ENCODE data around the gene BEGAIN.

Gene BEGAIN

GRCh38 chr14:100587086-100587762 is at the start of gene BEGAIN:
BEGAIN (minus strand) TSS chr14:100587417; CDS start chr14:100587290, 127 bp downstream.
- 0 out of 2 replicates have a peak within 1 kb of the TSS, but pooled peaks have one; percentile 1 for H3K4me3 ChIP-seq (ENCODE audit: low read depth, low read length)
- no peak for DNase-seq (ENCODE audit: low read depth)

GRCh38 chr14:100636559-100636958 is 49.3 kb upstream of the BEGAIN start:
- no peak overlapping the region for H3K4me3 ChIP-seq (ENCODE audit: low read depth, low read length)
- no peak for TF ChIP-seq CTCF (IDR thresholded peaks at IDR 0.05; ENCODE audit: low read depth, low read length, missing control alignments)
- no peak for DNase-seq (ENCODE audit: low read depth)

More at GRCh38 chr14:100587086-100587762, at the start of gene BEGAIN:
- no peak for TF ChIP-seq CTCF (IDR thresholded peaks at IDR 0.05; ENCODE audit: low read depth, low read length, missing control alignments)

GRCh38 chr14:100634026-100634425 is 46.8 kb upstream of the BEGAIN start:
- H3K4me3 ChIP-seq (ENCODE audit: low read depth, low read length) = no peak overlapping the region
- TF ChIP-seq CTCF (IDR thresholded peaks at IDR 0.05; ENCODE audit: low read depth, low read length, missing control alignments) = no peak
- DNase-seq (ENCODE audit: low read depth) = no peak

- H3K4me3 ChIP-seq (ENCODE audit: low read depth, low read length) = no peak overlapping the region
- DNase-seq (ENCODE audit: low read depth) = no peak
- TF ChIP-seq CTCF (IDR thresholded peaks at IDR 0.05; ENCODE audit: low read depth, low read length, missing control alignments) = no peak
Observed at GRCh38 chr14:100633406-100633805, 46.2 kb upstream of the BEGAIN start.

GRCh38 chr14:100629696-100630095 is 42.5 kb upstream of the BEGAIN start:
- no peak for DNase-seq (ENCODE audit: low read depth)
- H3K4me3 ChIP-seq (ENCODE audit: low read depth, low read length) = no peak overlapping the region
- TF ChIP-seq CTCF (IDR thresholded peaks at IDR 0.05; ENCODE audit: low read depth, low read length, missing control alignments) = no peak

- DNase-seq (ENCODE audit: low read depth) = no peak
- no peak for TF ChIP-seq CTCF (IDR thresholded peaks at IDR 0.05; ENCODE audit: low read depth, low read length, missing control alignments)
- H3K4me3 ChIP-seq (ENCODE audit: low read depth, low read length) = no peak overlapping the region
Observed at GRCh38 chr14:100629098-100629497, 41.9 kb upstream of the BEGAIN start.

- no peak overlapping the region for H3K4me3 ChIP-seq (ENCODE audit: low read depth, low read length)
- no peak for DNase-seq (ENCODE audit: low read depth)
- no peak for TF ChIP-seq CTCF (IDR thresholded peaks at IDR 0.05; ENCODE audit: low read depth, low read length, missing control alignments)
Observed at GRCh38 chr14:100628225-100628624, 41.0 kb upstream of the BEGAIN start.

All from GM12864 (cell line).